Coronary artery (tissue), 2 donors: ENCODE results near the gene GTSF1L.

Experiments
- DNase-seq: peaks from one replicate; pipeline ENCODE4 v3.0.0-alpha.2; 2017; ENCODE audit warnings: low spot score
- H3K27ac ChIP-seq, 2 donors: fragments of 200-600 bp; sonication (generic); one replicate each; pipeline ENCODE4 v1.5.1; 2016 to 2019
- H3K4me3 ChIP-seq: fragments of 200-600 bp; sonication (generic); 2 replicates; pipeline ENCODE4 v1.5.1; 2016; ENCODE audit warnings: mild to moderate bottlenecking, moderate library complexity
- CTCF ChIP-seq: fragments of 200-600 bp; sonication (generic); IDR thresholded peaks from one replicate; pipeline ENCODE4 v1.5.1; 2019; ENCODE audit warnings: antibody characterized with exemption

Gene GTSF1L

DNA sequence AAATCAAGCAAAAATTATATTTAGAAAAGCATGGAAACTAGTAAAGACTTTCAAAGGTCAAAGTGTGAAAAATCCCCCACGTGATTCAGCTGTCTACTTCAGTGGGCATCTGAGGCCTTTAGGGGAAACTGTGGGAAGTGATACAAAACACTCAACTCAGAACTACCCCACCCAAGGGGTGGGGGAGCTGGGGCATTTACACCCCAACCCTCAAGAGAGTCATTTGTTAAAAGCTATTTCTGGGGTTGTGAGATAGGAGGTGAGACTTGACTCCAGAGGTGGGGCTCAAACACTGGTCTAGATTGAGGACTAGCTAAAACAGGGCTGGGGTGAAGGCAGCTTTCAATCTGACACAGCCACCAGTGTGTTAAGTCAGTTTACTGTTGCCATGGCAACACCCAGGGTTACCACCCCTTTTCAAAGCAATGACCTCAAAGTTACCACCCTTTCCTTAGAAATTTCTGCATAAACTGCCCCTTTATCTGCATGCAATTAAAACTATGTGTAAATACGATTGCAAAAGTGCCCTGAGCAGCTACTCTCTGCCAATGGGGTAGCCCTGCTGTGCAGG is 9.9 kb upstream of the GTSF1L start:
- H3K4me3 ChIP-seq, result no peak overlapping the region
- DNase-seq, result no peak
- no peak overlapping the region for H3K27ac ChIP-seq
- no peak for TF ChIP-seq CTCF

DNA sequence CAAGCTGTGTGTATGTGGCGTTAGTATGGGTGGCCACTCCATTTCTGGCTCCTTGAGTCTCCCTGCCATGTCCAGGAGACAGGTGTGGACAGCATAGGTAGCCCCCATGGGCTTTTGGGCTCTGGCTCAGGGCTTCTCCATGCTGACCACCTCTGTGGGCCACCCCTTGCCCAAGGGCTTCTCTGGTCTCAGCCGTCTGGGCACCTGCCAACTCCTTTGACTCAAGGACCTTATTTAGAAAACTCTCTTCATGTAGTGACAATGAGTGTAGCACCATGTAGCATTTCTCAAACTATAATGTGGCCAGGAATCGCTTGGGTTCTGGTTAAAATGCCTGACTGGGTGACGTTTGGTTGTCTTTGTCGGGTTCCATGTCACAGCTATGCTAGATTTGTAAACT is 5.1 kb upstream of the GTSF1L start:
- DNase-seq, result no peak
- Histone ChIP-seq H3K27ac (no peak overlapping the region), H3K4me3 (no peak overlapping the region)
- no peak for TF ChIP-seq CTCF

DNA sequence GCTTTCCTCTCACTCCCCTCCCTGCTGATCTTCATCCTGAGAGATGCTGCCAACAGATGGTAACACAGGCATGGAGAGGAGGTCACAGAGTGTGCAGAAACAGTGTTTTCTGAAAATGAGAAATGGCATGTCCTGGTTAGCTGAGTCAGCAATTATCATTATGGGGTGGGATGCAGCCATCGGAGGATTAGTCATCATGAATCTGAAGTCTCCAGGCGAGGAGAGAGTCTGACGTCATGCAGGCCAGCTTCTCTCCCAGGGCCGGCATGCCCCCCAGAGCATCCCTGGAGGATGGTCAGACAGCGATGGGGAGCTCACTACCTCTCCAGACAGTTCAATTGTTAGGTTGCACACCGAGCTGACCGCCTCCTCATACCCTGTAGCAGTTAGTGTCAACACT is 4.7 kb upstream of the GTSF1L start:
- Histone ChIP-seq H3K4me3 (no peak overlapping the region), H3K27ac (no peak overlapping the region)
- no peak for TF ChIP-seq CTCF
- DNase-seq, result no peak

DNA sequence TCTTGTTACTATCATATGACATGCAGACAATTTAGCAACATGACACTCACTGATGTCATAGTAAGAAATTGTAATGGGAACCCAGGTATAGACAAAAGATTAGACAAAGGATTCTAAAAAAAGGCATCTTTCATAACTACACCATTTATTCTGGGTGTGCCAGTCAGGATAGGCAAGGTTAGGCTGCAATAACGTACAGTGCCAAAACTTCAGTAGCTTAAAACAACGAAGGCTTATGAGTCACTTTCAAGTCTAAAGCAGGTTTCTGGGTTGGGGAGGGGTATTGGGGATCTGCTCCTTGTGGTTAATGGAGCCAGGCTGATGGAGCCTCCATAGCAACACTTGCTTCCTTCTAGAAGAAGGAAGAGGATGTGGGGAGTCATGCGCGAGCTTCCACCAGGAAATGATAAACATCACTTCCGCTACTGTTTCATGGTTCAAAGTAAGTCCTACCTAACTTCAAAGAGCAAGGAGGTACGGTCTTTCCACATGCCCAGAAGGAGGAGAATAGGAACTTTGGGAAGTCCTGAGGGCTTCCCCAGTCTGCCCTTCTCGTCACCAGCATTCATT is 2.0 kb upstream of the GTSF1L start:
- no peak overlapping the region for H3K4me3 ChIP-seq
- no peak for DNase-seq
- TF ChIP-seq CTCF, result no peak
- H3K27ac ChIP-seq, result no peak overlapping the region

- no peak for DNase-seq
- no peak overlapping the region for H3K4me3 ChIP-seq
Measured at GRCh38 chr20:43727980-43728590, 1.3 kb upstream of the GTSF1L start.

GRCh38 chr20:43726333-43726732 is 469 bp downstream of the GTSF1L start:
- H3K27ac ChIP-seq, result no peak overlapping the region
- no peak for TF ChIP-seq CTCF
- no peak for DNase-seq
- H3K4me3 ChIP-seq, result no peak overlapping the region

More at GRCh38 chr20:43727980-43728590, 1.3 kb upstream of the GTSF1L start:
- no peak for TF ChIP-seq CTCF
- no peak overlapping the region for H3K27ac ChIP-seq

- DNase-seq, result no peak
- no peak overlapping the region for H3K27ac ChIP-seq
- TF ChIP-seq CTCF, result no peak
- no peak overlapping the region for H3K4me3 ChIP-seq
Measured at GRCh38 chr20:43725666-43726065, 1.1 kb downstream of the GTSF1L start.
